ENCODE results near the gene CYYR1.

CYYR1 gene

DNA sequence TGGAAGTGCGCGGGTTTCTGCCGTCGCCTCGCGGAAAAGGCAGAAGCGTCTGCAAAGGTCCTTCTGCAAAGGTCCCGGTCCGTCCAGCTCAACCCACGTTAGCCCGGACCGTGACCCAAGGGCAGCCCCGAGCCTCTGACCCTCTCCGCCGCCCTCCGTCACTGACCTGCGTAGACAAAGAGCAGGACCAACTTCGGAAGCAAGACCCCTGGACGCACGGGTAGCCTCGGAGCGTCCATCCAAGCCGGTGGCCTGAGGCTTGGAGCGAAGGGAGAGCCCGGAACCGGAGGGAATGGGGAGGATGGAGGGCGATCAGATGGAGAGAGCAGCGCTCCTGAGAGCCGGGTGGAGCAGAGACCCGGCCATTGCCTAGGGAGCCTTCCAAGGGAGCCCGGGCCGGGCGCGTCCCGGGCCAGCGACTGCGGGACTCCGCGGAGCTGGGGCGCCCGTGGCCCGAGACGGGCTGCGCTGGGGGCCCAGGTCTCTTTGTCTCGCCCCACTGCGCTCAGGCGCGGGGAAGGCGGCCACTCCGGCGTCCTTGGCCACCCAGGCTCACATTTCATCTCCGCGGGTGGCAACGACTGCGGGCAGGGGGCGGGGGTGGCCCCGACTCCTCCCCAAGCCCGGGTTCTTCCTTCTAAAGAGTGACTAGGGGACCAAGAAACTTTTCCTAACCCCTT, at the start of gene CYYR1:
TSS of gene CYYR1 (minus strand) at position 585 of the 680 bp plus-strand sequence. CDS start at position 239, 346 bp downstream.
- DNase-seq (ENCODE audit: low read depth), result no peak
- no peak within 1 kb of the TSS for H3K4me3 ChIP-seq (ENCODE audit: low read depth, low read length)
- TF ChIP-seq, protein P1, sequence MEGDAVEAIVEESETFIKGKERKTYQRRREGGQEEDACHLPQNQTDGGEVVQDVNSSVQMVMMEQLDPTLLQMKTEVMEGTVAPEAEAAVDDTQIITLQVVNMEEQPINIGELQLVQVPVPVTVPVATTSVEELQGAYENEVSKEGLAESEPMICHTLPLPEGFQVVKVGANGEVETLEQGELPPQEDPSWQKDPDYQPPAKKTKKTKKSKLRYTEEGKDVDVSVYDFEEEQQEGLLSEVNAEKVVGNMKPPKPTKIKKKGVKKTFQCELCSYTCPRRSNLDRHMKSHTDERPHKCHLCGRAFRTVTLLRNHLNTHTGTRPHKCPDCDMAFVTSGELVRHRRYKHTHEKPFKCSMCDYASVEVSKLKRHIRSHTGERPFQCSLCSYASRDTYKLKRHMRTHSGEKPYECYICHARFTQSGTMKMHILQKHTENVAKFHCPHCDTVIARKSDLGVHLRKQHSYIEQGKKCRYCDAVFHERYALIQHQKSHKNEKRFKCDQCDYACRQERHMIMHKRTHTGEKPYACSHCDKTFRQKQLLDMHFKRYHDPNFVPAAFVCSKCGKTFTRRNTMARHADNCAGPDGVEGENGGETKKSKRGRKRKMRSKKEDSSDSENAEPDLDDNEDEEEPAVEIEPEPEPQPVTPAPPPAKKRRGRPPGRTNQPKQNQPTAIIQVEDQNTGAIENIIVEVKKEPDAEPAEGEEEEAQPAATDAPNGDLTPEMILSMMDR (IDR thresholded peaks at IDR 0.05; ENCODE audit: low read depth, low read length, missing control alignments), result no peak

DNA sequence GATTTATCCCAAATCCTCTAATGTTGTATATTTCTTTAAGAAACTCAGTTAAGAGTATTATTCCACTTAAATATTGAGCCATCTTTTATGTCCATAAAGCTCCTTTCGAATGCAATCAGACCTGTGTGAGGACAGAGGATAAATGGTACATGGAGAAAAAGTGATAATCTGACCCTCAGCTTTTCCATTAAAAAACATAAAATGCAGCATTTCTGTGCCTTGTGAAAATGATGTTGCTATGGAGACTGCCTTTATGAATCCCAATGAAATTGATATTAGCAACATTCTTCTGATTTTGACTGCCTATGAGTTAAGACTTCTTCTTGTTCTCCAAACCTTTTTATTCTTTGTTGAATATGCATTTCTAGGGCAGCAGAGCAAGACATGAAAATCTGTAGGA, 44.1 kb upstream of the CYYR1 start:
- no peak overlapping the region for H3K4me3 ChIP-seq (ENCODE audit: low read depth, low read length)
- no peak for DNase-seq (ENCODE audit: low read depth)
- TF ChIP-seq, protein P1 (IDR thresholded peaks at IDR 0.05; ENCODE audit: low read depth, low read length, missing control alignments), result no peak

DNA sequence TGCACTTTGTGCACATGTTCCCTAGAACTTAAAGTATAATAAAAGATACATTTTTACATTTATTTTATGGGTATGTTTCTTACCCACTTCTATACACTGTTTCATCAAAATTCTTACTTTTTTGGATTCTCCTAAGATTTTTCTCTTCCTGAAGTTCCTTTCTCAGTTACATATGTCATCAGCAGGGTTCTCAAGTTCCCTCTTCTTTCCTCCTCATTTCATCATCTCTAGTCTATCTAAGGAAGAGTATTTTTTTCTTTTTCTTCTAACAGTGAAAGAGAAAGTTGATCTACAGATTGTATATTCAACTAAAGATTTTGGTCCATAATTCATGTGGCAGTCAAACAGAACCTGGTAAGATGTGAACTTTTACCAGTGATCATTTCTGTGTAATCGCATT, 41.2 kb upstream of the CYYR1 start:
- DNase-seq (ENCODE audit: low read depth), result no peak
- TF ChIP-seq, protein P1 (IDR thresholded peaks at IDR 0.05; ENCODE audit: low read depth, low read length, missing control alignments), result no peak
- no peak overlapping the region for H3K4me3 ChIP-seq (ENCODE audit: low read depth, low read length)

DNA sequence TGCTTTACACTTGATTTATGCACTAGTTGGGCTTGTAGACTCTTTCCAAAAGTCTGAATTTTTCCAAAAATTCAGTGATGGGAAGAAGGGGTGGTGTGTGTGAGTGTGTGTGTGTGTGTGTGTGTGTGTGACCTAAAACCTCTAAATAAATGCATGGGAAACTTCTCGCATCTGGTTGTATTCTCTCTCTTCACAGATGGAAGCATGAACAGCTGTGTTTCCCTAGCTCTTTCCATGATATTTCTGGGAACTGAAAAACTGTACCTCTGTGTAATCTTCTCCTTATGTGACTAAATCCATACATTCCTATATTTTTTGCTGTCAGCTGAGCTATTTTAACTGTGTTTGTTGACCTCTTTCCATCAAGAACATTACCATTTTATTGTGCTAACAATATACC, 26.2 kb upstream of the CYYR1 start:
- DNase-seq (ENCODE audit: low read depth), result no peak
- H3K4me3 ChIP-seq (ENCODE audit: low read depth, low read length), result no peak overlapping the region
- TF ChIP-seq, protein P1 (IDR thresholded peaks at IDR 0.05; ENCODE audit: low read depth, low read length, missing control alignments), result no peak

DNA sequence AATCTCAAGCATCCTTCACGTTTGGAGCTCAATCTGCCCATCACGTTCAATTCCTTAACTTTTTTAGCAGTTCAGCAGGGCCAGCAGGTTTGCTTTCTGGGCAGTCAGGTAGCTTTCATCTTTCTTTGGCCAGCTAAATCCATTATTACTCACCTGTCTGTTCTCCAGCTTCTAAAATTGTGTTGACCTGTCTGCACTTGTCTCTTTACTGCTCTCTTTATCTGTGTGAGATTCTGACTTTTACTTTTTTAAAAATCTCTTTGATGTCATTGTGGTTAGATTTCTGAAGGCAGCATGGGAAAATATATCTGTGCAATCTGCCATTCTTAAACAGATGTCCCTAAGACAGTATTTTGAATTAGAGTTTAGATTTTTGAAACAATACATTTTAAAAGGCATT, 24.9 kb upstream of the CYYR1 start:
- no peak for DNase-seq (ENCODE audit: low read depth)
- TF ChIP-seq, protein P1 (IDR thresholded peaks at IDR 0.05; ENCODE audit: low read depth, low read length, missing control alignments), result no peak

DNA sequence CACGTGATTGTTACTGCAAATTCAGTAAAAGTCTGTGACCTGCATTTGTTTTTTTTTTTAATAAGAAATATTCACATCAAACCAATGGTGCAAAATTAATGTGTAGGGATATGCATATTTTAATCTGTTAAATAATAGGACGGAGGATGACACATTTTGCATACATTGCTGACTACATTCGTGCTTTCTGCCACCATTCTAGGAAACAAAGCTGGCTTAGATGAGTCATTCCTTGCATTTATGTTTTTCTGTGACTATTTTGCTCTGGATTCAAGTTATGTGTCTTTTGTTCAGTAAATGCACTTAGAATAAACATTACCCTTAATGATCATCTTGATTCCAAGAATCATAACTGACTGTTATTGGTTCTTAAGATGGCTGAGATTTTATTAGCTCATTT, 23.9 kb upstream of the CYYR1 start:
- DNase-seq (ENCODE audit: low read depth), result no peak
- no peak overlapping the region for H3K4me3 ChIP-seq (ENCODE audit: low read depth, low read length)
- TF ChIP-seq, protein P1 (IDR thresholded peaks at IDR 0.05; ENCODE audit: low read depth, low read length, missing control alignments), result no peak

More for the DNA sequence above, 24.9 kb upstream of the CYYR1 start:
- no peak overlapping the region for H3K4me3 ChIP-seq (ENCODE audit: low read depth, low read length)

DNA sequence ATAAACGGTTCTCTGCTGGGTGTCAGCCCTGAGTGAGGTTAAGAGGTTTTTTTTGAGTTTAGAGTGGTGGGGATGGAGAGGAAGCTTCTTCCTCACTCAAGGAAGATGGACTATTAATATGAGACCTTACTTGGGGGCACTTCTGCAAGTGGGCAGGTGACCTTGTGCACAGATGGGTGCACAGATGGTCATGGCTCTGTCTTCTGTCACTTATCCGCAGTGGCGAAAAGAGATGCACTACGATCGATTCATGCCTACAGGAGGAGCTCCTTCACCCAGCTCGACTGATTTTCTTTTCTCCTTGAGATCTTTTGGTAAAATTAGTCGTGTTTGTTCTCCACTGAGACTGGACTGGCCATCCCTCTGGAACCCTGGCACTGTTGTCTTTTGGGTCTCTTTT, 22.9 kb upstream of the CYYR1 start:
- H3K4me3 ChIP-seq (ENCODE audit: low read depth, low read length), result no peak overlapping the region
- TF ChIP-seq, protein P1 (IDR thresholded peaks at IDR 0.05; ENCODE audit: low read depth, low read length, missing control alignments), result no peak
- no peak for DNase-seq (ENCODE audit: low read depth)

All from GM12864 (cell line).